Metanephros (tissue), 1 donor: Measurements from ENCODE around the gene MCRIP2. TPM values are rescaled to one million over a fixed set of nuclear protein-coding genes. Genes with fewer than 3 reads are reported as not detected.

Source experiments
- total RNA-seq: library from RNA; depleted of rRNA; stranded (reverse); fragments of >200 nt; gene quantifications from one replicate; pipeline ENCODE4 v1.2.3, GENCODE V29; 2014

The MCRIP2 gene
- total RNA-seq: 23.1 TPM

GRCh38 chr16:641326-642188 is at the start of gene MCRIP2:
Gene MCRIP2, plus strand, starts transcription at chr16:641828. Its CDS starts 164 bp downstream, at chr16:641992.

GRCh38 chr16:630815-631405 is 10.7 kb upstream of the MCRIP2 start, which contains the start of gene WFIKKN1:
Gene WFIKKN1, plus strand, starts transcription at chr16:630985. Its CDS starts 269 bp downstream, at chr16:631254.

DNA sequence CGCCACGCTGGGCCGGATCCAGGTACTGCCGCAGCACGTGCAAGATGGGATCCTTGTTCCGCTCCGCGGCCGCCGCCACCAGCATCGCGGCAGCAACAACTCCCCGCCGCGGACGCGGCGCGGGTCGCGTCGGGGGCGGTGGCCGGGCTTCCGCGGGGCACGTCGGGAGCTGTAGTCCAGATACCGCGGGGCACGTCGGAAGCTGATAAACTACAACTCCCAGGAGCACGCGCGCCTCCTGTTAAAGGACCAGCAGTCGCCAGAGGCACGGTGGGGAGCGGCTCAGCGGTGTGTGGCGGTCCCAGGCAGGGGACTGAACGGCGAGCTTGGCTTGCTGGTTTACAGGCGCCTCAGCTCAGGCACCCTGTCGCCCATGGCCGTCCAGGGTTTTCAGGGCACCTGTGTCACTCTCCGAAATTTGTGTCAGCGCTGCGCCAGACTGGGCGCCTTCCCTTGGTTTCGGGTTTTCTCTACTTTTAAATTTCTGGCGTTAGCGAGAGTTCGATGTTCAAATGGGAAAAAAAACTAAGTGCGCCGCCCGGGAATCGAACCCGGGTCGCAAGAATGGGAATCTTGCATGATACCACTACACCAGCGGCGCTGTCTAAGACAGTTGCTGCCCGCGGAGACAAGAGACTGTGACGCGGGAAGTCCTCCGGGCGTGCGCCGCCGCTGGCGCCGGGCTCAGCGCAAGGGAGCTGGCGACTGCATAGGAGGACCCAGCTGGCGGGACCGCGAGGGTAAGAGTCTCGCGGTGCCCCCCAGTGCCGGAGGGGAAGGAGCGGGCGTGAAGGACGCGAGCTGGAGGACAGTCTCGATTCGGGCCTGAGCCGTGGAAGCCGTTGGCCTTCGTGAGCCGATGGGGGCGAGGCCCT is 5.2 kb upstream of the MCRIP2 start, which contains the start of gene METTL26:
Gene METTL26 (minus strand): TSS at position 100 of the 875 bp plus-strand sequence. CDS start 15 bp downstream, at position 85.

GRCh38 chr16:648781-649589 is 7.4 kb downstream of the MCRIP2 start, which contains the start of gene WDR90:
Gene WDR90, plus strand, starts transcription at chr16:649365. Its CDS starts 52 bp downstream, at chr16:649417.

GRCh38 chr16:667780-668518 is 26.3 kb downstream of the MCRIP2 start, which contains the start of gene RHOT2:
Gene RHOT2, plus strand, starts transcription at chr16:668132. Its CDS starts 68 bp downstream, at chr16:668200.

GRCh38 chr16:674968-675883 is 33.6 kb downstream of the MCRIP2 start, which contains the start of gene RHBDL1:
Gene RHBDL1, plus strand, starts transcription at chr16:675671. Its CDS starts 120 bp downstream, at chr16:675791.

DNA sequence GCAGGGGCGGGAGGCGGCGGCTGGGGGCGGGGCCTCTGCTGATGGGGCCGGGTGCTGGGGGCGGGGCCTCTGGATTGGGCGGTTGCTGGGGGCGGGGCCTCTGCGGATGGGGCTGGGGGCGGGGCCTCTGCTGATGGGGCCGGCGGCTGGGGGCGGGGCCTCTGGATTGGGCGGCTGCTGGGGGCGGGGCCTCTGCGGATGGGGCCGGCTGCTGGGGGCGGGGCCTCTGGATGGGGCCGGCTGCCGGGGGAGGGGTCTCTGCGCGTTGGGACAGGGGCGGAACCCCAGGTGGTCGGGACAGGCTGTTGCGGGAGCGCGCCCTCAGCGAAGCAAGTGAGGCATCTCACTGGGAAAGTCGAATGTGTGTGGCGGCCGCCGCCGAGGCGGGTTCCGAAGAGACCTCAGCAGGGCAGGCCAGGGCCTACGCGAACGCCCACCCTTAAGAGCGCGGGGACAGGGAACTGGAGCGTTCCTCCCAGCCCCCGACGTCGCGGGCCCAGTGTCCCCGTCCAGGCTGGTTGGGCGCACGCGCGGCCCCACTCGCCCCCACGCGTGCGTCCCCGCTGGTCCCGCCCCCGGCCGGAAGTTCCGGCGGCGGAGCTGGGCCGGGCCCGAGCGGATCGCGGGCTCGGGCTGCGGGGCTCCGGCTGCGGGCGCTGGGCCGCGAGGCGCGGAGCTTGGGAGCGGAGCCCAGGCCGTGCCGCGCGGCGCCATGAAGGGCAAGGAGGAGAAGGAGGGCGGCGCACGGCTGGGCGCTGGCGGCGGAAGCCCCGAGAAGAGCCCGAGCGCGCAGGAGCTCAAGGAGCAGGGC is 38.4 kb downstream of the MCRIP2 start, which contains the start of gene STUB1:
Gene STUB1 (plus strand): TSS at position 597 of the 811 bp plus-strand sequence. CDS start 116 bp downstream, at position 713.

GRCh38 chr16:684071-684794 is 42.6 kb downstream of the MCRIP2 start, which contains the start of gene JMJD8:
Gene JMJD8, minus strand, starts transcription at chr16:684334. Its CDS starts 15 bp downstream, at chr16:684319.

Other genes starting within 250 kb of the MCRIP2 start
- 40.1 TPM for gene NME4, start 244.6 kb upstream of the MCRIP2 start, total RNA-seq
- gene DECR2, start 239.9 kb upstream of the MCRIP2 start, total RNA-seq: 22.0 TPM
- gene RAB11FIP3, start 216.2 kb upstream of the MCRIP2 start, total RNA-seq: 108 TPM
- 37.6 TPM for gene CAPN15, start 114.1 kb upstream of the MCRIP2 start, total RNA-seq
- 9.4 TPM for gene PRR35, start 81.4 kb upstream of the MCRIP2 start, total RNA-seq
- 18.0 TPM for gene NHLRC4, start 74.8 kb upstream of the MCRIP2 start, total RNA-seq
- gene PIGQ, start 71.9 kb upstream of the MCRIP2 start, total RNA-seq: 76.1 TPM
- 24.2 TPM for gene RAB40C, start 51.8 kb upstream of the MCRIP2 start, total RNA-seq
- 1.8 TPM for gene WFIKKN1, start 10.8 kb upstream of the MCRIP2 start, total RNA-seq
- gene METTL26, start 5.5 kb upstream of the MCRIP2 start, total RNA-seq: 91.8 TPM
- gene WDR90, start 7.5 kb downstream of the MCRIP2 start, total RNA-seq: 48.3 TPM
- 84.5 TPM for gene RHOT2, start 26.3 kb downstream of the MCRIP2 start, total RNA-seq
- 2.6 TPM for gene RHBDL1, start 33.8 kb downstream of the MCRIP2 start, total RNA-seq
- gene STUB1, start 38.6 kb downstream of the MCRIP2 start, total RNA-seq: 71.7 TPM
- 50.0 TPM for gene JMJD8, start 42.5 kb downstream of the MCRIP2 start, total RNA-seq
- 13.3 TPM for gene WDR24, start 48.6 kb downstream of the MCRIP2 start, total RNA-seq
- gene FBXL16, start 64.0 kb downstream of the MCRIP2 start, total RNA-seq: 0.93 TPM
- 21.3 TPM for gene METRN, start 73.3 kb downstream of the MCRIP2 start, total RNA-seq
- gene ANTKMT, start 79.3 kb downstream of the MCRIP2 start, total RNA-seq: 19.9 TPM
- gene CCDC78, start 84.6 kb downstream of the MCRIP2 start, total RNA-seq: 0.93 TPM
- gene HAGHL, start 85.3 kb downstream of the MCRIP2 start, total RNA-seq: 4.5 TPM
- gene CIAO3, start 99.2 kb downstream of the MCRIP2 start, total RNA-seq: 47.6 TPM
- gene MSLN, start 118.9 kb downstream of the MCRIP2 start, total RNA-seq: 11.8 TPM
- 17.9 TPM for gene RPUSD1, start 146.6 kb downstream of the MCRIP2 start, total RNA-seq
- gene CHTF18, start 146.8 kb downstream of the MCRIP2 start, total RNA-seq: 25.5 TPM
- gene GNG13, start 158.9 kb downstream of the MCRIP2 start, total RNA-seq: not detected